OCI-LY7 (cell line): Measurements from ENCODE around the gene CTNND2. TPM values are rescaled to one million over a fixed set of nuclear protein-coding genes. Genes with fewer than 3 reads are reported as not detected.

Source experiments
- BruUV-seq: library from RNA; stranded (reverse); fragments of 400-500 nt; replicated peaks from 2 replicates; lab custom pipeline; 2021; lab: Mats Ljungman, UMichigan
- CTCF ChIA-PET: fragments of 300-600 bp; sonication (Branson Sonifier 250); formaldehyde crosslinking; loops from one replicate; lab custom pipeline; 2022; ENCODE audit warnings: antibody characterized with exemption; ENCODE audit not compliant: unreplicated experiment; lab: Charles Lee
- POLR2A ChIA-PET: fragments of 300-600 bp; sonication (Branson Sonifier 250); formaldehyde crosslinking; loops from one replicate; lab custom pipeline; 2022; ENCODE audit warnings: antibody characterized with exemption; lab: Charles Lee
- DNase-seq: peaks from one replicate; pipeline ENCODE4 v3.0.0-alpha.2; 2015; ENCODE audit warnings: low spot score
- H2AFZ ChIP-seq: fragments of 200-600 bp; sonication (generic), shearing (Covaris generic); 2 replicates; pipeline ENCODE4 v1.6.1; 2014; ENCODE audit warnings: mild to moderate bottlenecking, antibody characterized with exemption, low read length, moderate library complexity
- H3K27ac ChIP-seq: fragments of 200-600 bp; sonication (generic); 2 replicates; pipeline ENCODE4 v1.5.1; 2014; ENCODE audit warnings: mixed run types, low read depth, mild to moderate bottlenecking, moderate library complexity, low read length, inconsistent platforms; ENCODE audit not compliant: poor library complexity, severe bottlenecking
- H3K36me3 ChIP-seq: fragments of 200-600 bp; sonication (generic); 2 replicates; pipeline ENCODE4 v1.6.1; 2014; ENCODE audit warnings: mild to moderate bottlenecking, antibody characterized with exemption, low read length, moderate library complexity, mixed read lengths; ENCODE audit not compliant: insufficient read depth
- H3K4me1 ChIP-seq: fragments of 200-600 bp; sonication (generic); 2 replicates; pipeline ENCODE4 v1.5.1; 2014; ENCODE audit warnings: mild to moderate bottlenecking, low read length; ENCODE audit not compliant: insufficient read depth, poor library complexity, severe bottlenecking
- H3K4me2 ChIP-seq: fragments of 200-600 bp; sonication (generic); 2 replicates; pipeline ENCODE4 v1.6.1; 2014; ENCODE audit warnings: mild to moderate bottlenecking, low read length
- H3K4me3 ChIP-seq: fragments of 200-600 bp; sonication (generic); 2 replicates; pipeline ENCODE4 v1.5.1; 2014; ENCODE audit warnings: mild to moderate bottlenecking, low read depth, low read length; ENCODE audit not compliant: poor library complexity, severe bottlenecking
- H3K79me2 ChIP-seq: fragments of 200-600 bp; sonication (generic); 2 replicates; pipeline ENCODE4 v1.6.1; 2016; ENCODE audit warnings: low read depth, mild to moderate bottlenecking, low read length, moderate library complexity, mixed read lengths; ENCODE audit not compliant: insufficient read depth
- H3K9me2 ChIP-seq: fragments of 200-600 bp; sonication (generic); 2 replicates; pipeline ENCODE4 v1.6.1; 2016; ENCODE audit warnings: mild to moderate bottlenecking, low read length, mixed read lengths; ENCODE audit not compliant: insufficient read depth
- H3K9me3 ChIP-seq: fragments of 200-600 bp; sonication (generic); 2 replicates; pipeline ENCODE4 v1.6.1; 2014; ENCODE audit warnings: mild to moderate bottlenecking, mixed run types, low read length, mixed read lengths
- H4K20me1 ChIP-seq: fragments of 200-600 bp; sonication (generic); 2 replicates; pipeline ENCODE4 v1.6.1; 2014; ENCODE audit warnings: mild to moderate bottlenecking, antibody characterized with exemption, low read length, moderate library complexity, mixed read lengths; ENCODE audit not compliant: insufficient read depth
- EZH2phosphoT487 ChIP-seq: fragments of 200-600 bp; sonication (generic); IDR thresholded peaks from 2 replicates; pipeline ENCODE4 v1.6.1; 2018; ENCODE audit warnings: low read depth, borderline replicate concordance, mild to moderate bottlenecking, mixed run types, antibody characterized with exemption, low read length, moderate library complexity, mixed read lengths
- intact Hi-C: fragments of 100-400 bp; cut with micrococcal nuclease; formaldehyde crosslinking; loops from one replicate; pipeline ENCODE4 v1.10.0; 2022; ENCODE audit not compliant: unreplicated experiment
- total RNA-seq, 2 experiments: library from RNA; depleted of rRNA in 1 of 2; stranded (reverse); fragments of >200 nt in 1 of 2; shearing (Covaris generic) in 1 of 2; gene quantifications; 2 replicates each; pipeline ENCODE4 v1.2.3, GENCODE V29; 2014 to 2022
- TF ChIP-seq, protein P1 (sequence below): fragments of 200-600 bp; sonication (generic); conservative IDR thresholded peaks from 2 replicates; pipeline ENCODE4 v1.5.1; 2014; ENCODE audit warnings: mild to moderate bottlenecking, antibody characterized with exemption, low read length, moderate library complexity, mixed read lengths

CTNND2 gene
- total RNA-seq, 2 experiments from 2014 or later, result not detected

DNA sequence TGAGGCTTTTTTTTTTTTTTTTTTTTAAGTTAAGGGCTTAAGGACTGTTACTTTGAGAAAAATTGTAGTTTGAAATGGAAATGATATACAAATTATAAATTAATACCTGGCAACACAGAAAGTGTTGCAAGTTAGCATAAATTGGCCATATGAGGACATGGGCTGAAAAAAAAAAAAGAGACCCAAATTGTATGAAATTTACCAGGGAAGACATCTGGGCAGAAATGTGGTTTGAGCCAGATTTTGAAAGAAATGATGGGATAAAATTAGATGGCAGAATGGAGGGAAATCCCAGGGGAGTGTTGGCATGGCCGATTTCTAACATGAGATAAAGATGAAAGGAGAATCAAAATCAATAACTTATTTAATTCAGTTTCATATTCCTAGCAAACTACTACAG, 472.1 kb downstream of the CTNND2 start:
- ChIA-PET CTCF (no interaction called here), POLR2A (no interaction called here)
- Histone ChIP-seq H3K4me1 (no peaks in the 10 kb centered on the region), H2AFZ (no peak overlapping the region), H3K4me3 (no peak overlapping the region), H3K9me3 (no peaks in the 10 kb centered on the region), H3K36me3 (no peaks in the 10 kb centered on the region), H3K4me2 (no peak overlapping the region), H4K20me1 (no peaks in the 10 kb centered on the region), H3K27ac (no peak overlapping the region), H3K79me2 (no peaks in the 10 kb centered on the region), H3K9me2 (no peaks in the 10 kb centered on the region)
- intact Hi-C loops, result no loop called here
- TF ChIP-seq, protein P1, sequence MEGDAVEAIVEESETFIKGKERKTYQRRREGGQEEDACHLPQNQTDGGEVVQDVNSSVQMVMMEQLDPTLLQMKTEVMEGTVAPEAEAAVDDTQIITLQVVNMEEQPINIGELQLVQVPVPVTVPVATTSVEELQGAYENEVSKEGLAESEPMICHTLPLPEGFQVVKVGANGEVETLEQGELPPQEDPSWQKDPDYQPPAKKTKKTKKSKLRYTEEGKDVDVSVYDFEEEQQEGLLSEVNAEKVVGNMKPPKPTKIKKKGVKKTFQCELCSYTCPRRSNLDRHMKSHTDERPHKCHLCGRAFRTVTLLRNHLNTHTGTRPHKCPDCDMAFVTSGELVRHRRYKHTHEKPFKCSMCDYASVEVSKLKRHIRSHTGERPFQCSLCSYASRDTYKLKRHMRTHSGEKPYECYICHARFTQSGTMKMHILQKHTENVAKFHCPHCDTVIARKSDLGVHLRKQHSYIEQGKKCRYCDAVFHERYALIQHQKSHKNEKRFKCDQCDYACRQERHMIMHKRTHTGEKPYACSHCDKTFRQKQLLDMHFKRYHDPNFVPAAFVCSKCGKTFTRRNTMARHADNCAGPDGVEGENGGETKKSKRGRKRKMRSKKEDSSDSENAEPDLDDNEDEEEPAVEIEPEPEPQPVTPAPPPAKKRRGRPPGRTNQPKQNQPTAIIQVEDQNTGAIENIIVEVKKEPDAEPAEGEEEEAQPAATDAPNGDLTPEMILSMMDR, result no peak
- TF ChIP-seq EZH2phosphoT487, result no peak
- no TSS peak for BruUV-seq
- no peak for DNase-seq

DNA sequence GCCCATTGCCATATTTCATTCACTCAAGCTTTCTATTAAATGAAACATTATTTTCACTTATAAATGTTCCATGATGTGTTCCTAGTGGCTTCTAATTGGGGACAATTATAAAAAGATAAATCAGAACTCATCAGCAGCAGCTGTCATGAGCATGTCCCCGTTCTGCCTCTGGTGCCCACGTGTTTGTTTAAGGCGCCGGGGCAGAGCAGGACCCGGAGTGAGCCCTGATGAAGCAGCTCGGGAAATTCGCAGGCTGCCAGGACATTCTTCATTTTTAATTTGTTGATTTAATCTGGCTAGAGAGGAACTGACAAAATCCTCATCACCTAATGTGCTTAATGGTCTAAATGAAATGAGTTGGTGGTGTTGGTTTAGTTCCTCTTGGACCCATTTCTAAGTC, 475.0 kb downstream of the CTNND2 start:
- no TSS peak for BruUV-seq
- POLR2A ChIA-PET, result no interaction called here
- CTCF ChIA-PET, result no interaction called here

DNA sequence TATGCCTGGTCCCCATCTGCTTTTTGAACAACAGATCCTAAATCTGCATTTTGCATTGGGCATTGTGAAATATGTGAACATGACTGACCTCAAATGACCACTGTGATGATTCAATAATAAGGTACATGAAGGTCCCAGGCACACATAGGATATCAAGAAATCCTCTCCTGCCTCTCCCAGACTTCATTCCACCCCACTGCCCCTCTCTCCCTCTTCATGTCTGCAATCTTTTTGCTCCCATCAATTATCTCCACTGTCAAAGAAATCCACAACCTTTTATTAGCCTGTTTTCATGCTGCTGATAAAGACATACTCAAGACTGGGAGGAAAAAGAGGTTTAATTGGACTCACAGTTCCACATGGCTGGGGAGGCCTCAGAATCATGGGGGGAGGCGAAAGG, 476.7 kb downstream of the CTNND2 start:
- DNase-seq, result no peak

More for the DNA sequence above, 475.0 kb downstream of the CTNND2 start:
- Histone ChIP-seq H3K4me1 (no peaks in the 10 kb centered on the region), H3K4me3 (no peak overlapping the region), H3K79me2 (no peaks in the 10 kb centered on the region), H3K9me2 (no peaks in the 10 kb centered on the region), H4K20me1 (no peaks in the 10 kb centered on the region), H3K4me2 (no peak overlapping the region), H3K9me3 (no peaks in the 10 kb centered on the region), H3K36me3 (no peaks in the 10 kb centered on the region), H3K27ac (no peak overlapping the region), H2AFZ (no peak overlapping the region)
- intact Hi-C loops, result no loop called here
- DNase-seq, result no peak
- no peak for TF ChIP-seq EZH2phosphoT487
- TF ChIP-seq, protein P1, result no peak

More for the DNA sequence above, 476.7 kb downstream of the CTNND2 start:
- no peaks in the 10 kb centered on the region for H3K79me2 ChIP-seq
- intact Hi-C loops, result no loop called here
- no TSS peak for BruUV-seq
- no peaks in the 10 kb centered on the region for H4K20me1 ChIP-seq
- H3K9me2 ChIP-seq, result no peaks in the 10 kb centered on the region
- H3K27ac ChIP-seq, result no peak overlapping the region
- H3K4me3 ChIP-seq, result no peak overlapping the region
- ChIA-PET POLR2A (no interaction called here), CTCF (no interaction called here)
- no peaks in the 10 kb centered on the region for H3K36me3 ChIP-seq
- TF ChIP-seq, protein P1, result no peak
- TF ChIP-seq EZH2phosphoT487, result no peak
- H3K4me2 ChIP-seq, result no peak overlapping the region
- H2AFZ ChIP-seq, result no peak overlapping the region
- no peaks in the 10 kb centered on the region for H3K4me1 ChIP-seq
- H3K9me3 ChIP-seq, result no peaks in the 10 kb centered on the region
